Measurements from ENCODE around the gene PET100.

DNA sequence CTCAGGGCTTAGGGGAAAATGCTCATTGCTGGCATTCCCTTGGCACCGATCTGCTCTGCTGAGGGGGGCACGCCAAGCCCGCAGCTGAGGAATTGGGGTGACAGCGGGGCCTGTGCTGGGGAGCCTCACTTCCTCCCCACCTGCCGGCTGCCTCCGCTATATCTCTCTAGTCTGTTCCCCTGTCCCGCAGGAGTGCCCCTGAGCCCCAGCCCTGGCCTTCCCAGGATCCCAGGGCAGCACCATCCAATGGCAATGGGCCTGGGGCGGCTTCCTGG, 16.8 kb downstream of the PET100 start:
- TF ChIP-seq EP300 (IDR thresholded peaks at IDR 0.05; ENCODE audit: borderline replicate concordance in 1 of 2, control insufficient read depth in 1 of 2, low read depth in 2 of 2, low read length in 2 of 2) (no peak), HDGF (IDR thresholded peaks at IDR 0.05) (no peak), CTCF (IDR thresholded peaks at IDR 0.05 in 2 of 3, conservative IDR thresholded peaks at IDR 0.05 in 1 of 3; ENCODE audit: control insufficient read depth in 2 of 3, extremely low read depth in 1 of 3, insufficient read depth in 1 of 3, low read depth in 3 of 3, low read length in 3 of 3) (no peak), PBX3 (IDR thresholded peaks at IDR 0.05; ENCODE audit: insufficient replicate concordance, low read depth, low read length) (no peak), ATF7 (IDR thresholded peaks at IDR 0.05; ENCODE audit: low read depth) (no peak), ETV6 (conservative IDR thresholded peaks at IDR 0.05 in 1 of 2, IDR thresholded peaks at IDR 0.05 in 1 of 2; ENCODE audit: borderline replicate concordance in 1 of 2, low read depth in 1 of 2) (no peak), RFX5 (IDR thresholded peaks at IDR 0.05; ENCODE audit: low read depth, low read length) (no peak), ELK1 (IDR thresholded peaks at IDR 0.05; ENCODE audit: low read depth, low read length) (no peak), POLR2A (IDR thresholded peaks at IDR 0.05; ENCODE audit: low read depth, low read length) (0 out of 2 replicates have a peak, but pooled peaks have one; percentile 15), POLR2AphosphoS5 (IDR thresholded peaks at IDR 0.05; ENCODE audit: low read length) (no peak), EZH2 (IDR thresholded peaks at IDR 0.05; ENCODE audit: borderline replicate concordance, control insufficient read depth, low read depth, low read length) (no peak), NFIC (IDR thresholded peaks at IDR 0.05; ENCODE audit: low read depth, low read length) (no peak), BRCA1 (IDR thresholded peaks at IDR 0.05; ENCODE audit: low read depth, low read length) (no peak)
- TF ChIP-seq, protein P1, sequence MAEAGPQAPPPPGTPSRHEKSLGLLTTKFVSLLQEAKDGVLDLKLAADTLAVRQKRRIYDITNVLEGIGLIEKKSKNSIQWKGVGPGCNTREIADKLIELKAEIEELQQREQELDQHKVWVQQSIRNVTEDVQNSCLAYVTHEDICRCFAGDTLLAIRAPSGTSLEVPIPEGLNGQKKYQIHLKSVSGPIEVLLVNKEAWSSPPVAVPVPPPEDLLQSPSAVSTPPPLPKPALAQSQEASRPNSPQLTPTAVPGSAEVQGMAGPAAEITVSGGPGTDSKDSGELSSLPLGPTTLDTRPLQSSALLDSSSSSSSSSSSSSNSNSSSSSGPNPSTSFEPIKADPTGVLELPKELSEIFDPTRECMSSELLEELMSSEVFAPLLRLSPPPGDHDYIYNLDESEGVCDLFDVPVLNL (IDR thresholded peaks at IDR 0.05; ENCODE audit: low read depth, low read length): no peak

All from GM12878 (cell line).